HG02852 (cell line): ENCODE data around the gene ATG9A.

Experiments used
- ATAC-seq: cut with Tn5 transposase; IDR thresholded peaks from one replicate; pipeline ENCODE4 v1.9.1; 2021; ENCODE audit warnings: mild to moderate bottlenecking, moderate library complexity; ENCODE audit not compliant: unreplicated experiment

The ATG9A gene

DNA sequence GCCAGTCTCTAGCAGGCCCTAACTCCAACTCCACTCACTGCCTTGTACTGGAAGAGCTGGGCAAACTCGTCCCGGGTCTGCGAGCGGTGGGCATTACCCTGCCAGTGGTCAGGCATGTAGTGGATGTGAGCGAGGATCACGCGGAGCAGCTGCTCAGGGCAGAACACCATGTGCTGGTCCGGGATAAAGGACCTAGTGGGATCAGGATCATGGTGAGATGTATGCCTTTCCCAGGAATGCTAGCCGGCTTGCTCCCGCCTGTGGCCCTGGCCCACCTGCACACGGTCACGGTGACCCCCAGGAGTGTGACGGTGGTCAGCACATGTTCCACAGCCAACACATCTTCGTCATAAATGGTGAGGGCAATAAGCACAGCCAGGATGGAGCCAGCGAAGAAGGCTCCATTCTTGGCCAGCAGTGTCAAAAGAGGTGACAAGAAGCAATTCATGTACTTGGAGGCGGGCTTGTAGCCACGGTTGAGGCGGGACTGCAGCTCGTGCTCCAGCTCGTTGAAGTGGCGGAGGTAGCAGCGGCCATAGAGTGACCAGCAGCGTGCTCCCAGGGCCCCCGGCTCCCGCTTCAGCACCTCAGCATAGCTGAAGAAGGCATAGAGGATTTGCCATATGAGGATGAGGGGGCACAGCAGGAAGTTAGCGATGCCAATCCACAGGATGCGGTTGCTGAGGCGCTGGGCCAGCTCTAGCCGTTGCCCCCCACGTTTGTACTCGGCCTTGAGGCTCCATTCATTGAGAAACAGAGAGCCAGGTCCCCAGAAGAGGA lies 5.4 kb downstream of the ATG9A start:
- ATAC-seq = no peak

DNA sequence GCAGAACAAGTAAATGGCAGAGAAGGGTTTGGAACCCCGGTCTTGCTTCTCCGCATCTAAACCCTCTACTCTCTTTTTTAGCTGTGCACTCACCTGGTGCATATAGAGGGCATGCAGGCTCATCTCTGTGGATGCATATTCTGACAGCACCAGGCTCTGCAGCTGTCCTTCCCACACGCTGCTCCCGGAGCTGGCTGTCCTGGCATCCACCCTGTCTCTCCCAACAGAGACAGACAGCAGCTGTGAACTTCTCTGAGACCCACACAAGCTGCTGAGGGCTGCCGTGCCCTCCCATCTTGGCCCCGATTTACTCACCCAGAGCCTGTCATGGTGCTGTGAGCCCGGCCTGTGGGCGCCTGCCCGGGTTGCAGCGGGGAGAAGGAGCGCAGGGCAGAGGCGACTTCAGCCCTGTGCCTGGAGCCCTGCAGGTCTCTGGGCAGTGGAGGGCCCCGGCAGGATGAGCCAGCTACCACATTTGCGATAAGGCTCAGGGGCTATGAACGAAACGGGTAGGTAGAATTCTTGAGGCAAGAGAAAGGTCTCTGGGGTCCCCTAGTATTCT lies 7.4 kb downstream of the ATG9A start:
- ATAC-seq = no peak

DNA sequence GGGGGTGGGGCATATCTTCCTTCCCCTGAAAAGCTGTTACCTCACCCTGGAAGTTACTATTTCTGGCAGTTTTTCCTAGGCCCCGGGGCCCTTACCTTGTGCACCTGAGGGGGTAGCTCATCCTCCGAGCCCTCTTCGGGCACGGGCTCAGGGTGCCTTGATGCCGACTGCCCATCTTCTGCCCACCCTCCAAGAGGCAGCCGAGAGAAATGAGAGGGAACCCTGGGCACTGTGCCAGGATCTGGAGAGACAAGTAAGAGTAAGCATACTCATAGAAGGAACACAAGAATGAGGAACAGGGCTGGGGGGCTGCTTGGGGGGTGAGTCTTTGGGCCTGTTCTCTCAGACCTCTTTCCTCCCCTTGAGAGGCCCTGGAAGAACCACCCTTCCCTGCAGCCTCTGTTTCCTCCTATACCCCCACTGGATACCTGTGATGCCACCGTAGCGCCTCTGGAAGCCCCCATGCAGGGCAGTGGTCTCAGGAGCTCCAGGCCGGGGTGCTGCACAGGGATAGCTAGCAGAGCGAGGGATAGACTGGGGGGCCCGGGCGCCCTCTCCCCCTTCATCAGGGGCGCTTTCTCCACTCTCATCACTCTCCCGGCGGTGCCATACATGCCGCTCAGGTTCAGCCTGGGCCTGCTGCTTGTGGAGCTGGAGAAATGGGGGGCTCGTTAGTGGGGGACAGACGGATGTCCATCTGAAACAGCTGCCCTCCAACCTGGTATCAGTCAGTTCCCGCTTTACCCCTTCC lies 8.6 kb downstream of the ATG9A start:
- no peak for ATAC-seq

DNA sequence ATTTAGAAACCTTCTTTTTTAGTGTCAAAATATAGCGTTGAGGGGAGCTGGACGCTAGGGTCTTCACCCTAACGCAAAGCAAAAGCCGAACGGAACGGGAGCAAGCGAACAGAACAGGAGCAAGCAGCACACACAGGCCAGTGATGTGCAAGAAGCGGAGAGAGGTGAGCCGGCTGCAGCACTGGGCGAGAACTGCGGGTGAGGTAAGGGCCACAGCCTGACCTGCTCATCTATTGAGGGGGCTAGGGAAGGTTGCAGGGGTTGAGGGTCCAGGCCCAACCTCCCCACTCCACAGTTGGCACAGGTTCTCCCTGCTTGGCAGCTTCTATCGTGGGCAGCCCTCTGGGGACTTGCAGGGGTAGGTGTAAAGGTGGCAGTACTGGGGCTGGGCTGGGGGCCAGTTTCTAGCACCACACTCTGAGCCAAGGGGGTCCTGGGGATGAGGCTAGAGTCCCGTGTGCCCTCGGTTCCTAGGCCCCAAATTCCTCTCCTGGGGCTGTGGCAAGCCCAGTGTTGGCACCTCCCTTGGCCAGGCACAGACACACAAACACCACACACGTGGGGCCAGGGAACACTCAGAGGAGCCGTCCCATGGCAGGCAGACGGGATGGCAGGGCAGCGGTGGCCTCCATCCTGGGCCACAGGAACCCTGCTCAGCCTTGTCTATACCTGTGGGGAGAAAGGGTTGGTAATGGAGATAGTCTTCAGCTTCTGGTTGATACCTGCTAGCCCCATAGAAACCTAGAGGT lies 9.5 kb downstream of the ATG9A start:
- ATAC-seq = no peak

DNA sequence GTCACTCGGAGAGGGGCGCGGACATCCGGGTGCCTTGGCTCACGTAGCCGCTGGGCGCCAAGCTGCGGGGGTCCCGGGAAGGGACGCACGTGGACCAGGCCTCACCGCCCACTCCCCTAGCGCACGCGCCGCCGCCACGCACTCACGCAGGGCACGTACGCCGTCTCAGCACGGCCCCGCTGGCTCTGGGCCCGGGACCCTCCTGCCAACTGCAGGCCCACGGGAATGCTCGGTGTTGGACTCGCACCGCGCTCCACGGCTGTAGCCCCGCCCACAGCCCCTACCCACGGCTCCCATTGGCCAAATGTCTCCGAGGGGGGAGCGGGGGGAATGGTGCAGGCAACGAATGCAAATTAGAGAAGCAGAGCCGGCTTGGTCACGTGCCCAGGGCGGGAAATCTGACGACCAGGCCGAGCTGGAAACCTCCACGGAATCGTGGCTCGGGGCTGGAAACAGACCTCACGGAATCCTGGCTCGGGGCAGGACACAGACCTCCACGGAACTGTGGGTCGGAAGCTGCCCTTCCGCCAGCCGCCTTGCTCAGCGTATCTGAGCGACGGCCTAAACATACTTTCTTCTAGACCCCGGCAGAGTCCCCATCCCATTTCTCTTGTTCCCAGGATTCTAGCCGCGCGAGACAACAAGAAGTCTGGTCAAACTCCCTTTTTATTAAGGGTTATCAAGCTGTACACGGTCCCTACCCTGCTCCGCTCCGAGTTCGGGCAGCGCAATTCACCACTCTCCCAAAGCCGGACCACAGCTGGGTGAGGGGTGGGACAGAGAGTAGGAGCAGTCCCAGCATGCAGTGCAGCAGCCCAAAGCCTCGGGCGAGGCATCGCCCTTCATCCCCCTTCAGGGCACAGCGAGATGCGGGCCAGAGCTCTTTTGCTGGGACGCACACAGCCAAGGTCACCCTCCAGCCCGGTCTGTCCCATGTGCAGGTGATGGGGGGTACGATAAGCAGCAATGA lies 10.4 kb downstream of the ATG9A start, which contains the start of gene ABCB6:
TSS of gene ABCB6 (minus strand) at position 227 of the 970 bp plus-strand sequence. CDS start 285 bp downstream, outside the sequence.
- peak; percentile 76 for ATAC-seq

DNA sequence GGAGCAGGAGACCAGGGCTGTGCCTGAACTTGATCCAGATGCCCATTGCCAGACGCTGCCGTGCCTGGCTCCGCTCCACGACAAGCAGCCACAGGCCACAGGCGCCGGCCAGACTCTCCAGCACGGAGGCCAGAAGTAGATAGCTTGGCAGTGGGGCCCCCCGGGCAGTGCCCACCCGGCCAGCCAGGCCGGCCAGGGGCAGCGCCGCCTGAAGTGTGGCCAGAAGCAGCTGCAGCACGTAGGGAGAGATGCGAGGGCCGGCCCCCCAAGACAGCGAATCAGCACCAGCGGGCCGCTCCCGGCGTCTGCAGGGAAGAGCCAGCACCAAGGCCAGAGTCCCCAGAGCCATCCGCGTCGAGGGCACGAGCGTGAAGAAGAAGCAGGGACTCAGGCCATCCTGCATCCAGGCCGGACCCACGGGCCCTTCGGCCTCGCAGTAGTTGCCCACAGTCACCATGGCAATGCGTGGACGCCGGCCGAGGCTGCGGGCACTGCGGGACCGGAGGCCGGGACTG lies 11.2 kb downstream of the ATG9A start:
- peak; percentile 25 for ATAC-seq

DNA sequence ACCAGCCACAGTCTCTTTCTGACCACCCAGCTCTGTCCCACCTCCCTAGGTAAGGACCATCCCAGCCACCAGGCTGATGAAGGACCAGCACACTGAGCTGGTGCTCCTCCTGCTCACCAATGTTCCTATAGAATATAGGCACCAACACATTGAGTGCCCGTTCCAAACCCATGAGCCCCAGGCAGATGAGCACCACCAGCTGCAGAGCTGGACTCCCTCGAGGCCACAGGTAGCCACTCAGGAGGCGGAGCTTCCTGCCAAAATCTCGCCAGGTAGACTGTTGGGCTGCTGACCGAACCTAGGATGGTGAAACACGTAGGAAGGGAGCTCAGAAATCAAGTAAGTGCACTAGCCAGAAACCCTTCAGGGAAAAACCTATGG lies 12.9 kb downstream of the ATG9A start:
- no peak for ATAC-seq

DNA sequence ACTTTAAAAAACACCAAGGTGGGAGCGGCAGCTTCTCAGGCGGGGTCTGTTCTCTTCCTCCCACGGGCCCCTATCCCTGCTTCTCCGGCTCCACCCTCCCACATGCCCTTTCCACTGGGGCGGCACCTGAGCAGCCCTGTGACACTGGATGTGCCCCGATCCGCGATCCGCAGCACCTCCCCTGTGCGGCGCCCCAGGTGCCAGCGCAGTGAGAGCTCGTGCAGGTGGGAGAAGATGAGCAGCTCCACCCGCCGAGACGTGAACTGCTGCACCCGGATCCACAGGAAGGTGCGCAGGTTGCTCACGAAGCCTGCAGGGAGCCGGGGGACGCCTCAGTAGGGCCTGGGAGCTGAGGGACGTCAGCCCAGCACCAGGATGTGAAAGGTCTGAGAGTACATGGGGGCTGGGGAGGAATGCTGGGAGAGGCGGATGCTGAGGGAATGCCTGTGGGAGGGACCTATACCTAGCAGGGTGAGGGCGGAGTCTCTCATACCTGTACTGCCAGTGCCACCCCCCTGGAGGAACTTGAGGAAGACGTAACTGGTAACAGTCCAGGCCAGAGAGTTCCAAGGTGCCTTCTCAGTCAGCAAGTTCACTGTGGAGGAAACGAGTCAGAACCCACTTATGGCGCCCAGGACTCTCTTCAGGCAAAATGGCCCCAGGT lies 13.4 kb downstream of the ATG9A start:
- ATAC-seq = no peak

DNA sequence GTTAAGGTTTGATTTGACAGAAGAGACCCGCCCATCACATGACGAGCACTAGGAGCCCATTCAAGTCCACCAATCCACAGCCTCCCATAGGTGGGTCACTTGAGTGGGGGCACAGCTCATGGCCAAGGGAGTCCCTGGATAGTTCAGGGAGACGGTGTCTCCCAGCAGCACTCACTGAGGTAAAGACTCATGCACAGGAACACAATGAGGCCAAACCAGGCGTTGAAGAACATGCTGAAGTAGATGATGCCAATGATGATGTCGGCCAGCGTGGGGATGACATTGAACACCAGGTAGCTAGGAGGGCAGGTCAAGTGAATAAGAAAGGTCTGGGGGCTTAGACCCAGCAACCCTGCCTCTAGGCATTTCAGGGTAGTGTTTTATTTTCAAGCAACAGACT lies 14.7 kb downstream of the ATG9A start:
- ATAC-seq = no peak

DNA sequence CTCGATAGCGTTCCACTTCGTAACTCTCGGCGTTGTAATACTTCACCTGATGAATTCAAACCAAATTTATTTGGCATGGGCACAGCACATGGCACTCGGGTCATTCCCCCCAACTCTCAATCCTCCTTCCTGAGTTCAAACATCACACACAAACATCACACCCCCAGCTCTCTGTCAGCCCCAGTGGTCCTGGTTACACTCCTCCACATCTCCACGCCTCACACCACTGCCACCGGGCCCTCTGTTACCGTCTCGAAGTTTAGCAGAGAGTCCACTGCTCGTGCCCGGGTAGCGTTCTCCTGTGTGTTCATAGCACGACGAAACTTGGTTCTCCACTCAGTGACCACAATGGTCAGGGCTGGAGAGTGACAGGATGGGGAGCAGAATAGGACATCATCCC lies 15.3 kb downstream of the ATG9A start:
- no peak for ATAC-seq

DNA sequence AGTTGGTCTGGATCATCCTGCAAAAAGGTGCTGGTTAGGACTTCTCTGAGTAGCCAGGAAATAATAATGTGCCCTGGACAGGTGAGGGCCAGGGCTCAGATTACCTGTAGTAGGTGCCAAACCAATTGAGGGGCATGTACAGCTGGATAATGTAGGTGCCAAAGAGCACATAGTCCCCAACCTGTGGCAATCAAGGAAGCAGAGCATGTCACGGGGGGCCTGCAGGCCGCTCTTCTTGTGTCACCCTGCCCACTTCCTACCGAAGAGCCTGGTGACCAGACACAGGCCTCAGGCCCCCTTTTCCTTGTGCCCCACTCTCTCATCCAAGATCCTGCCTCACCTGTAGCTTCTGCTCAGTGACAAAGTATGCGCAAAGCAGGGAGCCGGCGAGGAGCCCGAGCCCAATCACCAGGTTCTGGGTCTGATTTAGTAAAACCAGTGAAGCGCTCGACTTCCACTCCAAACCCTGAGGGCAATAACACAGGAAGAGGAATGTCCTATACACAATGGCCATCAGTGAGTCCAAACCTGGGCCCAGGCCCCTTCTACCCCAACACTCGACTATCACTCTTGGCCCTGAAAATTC lies 15.9 kb downstream of the ATG9A start:
- ATAC-seq = no peak

DNA sequence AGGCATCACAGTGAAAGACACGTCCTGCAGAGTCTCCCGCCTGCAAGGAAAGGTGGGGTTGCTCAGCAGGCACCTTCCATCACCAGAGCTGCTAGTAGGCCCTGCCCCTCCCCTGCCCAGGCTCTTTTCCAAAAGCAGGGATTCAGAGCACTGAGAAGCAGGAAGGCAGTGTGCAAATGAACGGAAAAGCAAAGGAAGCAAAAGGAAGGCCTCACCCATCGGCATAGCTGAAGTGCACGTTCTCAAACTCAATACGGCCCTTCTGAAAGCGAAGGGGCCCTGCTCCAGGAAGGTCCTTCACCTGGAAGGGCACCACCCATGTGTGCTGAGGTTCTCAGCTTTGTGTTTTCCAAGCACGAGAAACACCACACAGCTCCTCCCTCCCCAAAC lies 16.4 kb downstream of the ATG9A start:
- ATAC-seq = no peak

DNA sequence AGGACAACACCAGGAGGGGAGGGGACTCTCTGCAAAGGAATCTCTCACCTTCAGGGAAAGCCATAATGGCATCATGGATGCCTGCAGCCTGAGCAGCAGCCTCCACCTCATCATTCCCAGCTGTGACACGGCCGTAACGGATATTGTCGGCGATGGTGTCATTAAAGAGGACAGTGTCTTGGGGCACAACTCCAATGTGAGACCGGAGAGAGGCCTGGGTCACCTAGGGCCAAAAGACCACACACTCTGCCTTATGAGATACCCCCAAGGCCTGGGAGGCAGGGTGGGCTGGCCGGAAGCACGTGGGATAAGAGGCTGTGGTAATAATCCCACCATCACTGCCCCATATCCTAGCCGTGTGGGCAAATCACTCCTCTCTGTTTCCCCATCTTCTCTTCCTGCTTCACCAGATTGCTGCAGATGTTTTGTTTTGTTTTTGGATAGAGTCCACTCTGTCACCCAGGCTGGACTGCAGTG lies 18.5 kb downstream of the ATG9A start:
- no peak for ATAC-seq

DNA sequence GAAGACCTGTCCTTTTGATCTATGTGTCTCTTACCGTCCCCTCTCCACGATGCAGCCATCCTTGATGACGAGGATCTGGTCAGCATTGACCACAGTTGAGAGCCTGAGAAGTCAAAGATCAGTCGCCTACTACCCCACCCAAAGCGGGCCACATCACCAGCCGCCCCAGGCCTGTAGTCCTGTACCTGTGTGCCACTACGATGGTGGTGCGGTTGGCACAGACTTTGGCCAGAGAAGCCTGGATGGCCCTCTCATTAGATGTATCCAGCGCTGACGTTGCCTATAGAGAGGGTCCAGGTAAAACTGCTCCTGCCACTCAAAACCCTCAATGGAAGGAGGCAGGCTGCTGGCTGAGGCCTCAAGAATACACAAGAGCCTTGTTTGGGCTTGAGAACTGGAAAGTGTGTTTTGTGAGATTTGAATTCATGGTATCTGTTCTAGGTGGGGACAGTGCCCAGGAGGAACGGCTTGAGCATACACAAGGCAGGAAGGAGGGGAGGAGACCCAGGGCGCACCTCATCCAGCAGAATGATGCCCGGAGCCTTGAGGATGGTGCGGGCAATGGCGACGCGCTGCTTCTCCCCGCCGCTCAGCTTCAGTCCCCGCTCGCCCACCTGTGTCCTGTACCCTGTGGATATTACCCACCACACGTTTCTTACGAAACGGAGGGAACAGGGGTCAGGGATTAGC lies 19.1 kb downstream of the ATG9A start:
- no peak for ATAC-seq

DNA sequence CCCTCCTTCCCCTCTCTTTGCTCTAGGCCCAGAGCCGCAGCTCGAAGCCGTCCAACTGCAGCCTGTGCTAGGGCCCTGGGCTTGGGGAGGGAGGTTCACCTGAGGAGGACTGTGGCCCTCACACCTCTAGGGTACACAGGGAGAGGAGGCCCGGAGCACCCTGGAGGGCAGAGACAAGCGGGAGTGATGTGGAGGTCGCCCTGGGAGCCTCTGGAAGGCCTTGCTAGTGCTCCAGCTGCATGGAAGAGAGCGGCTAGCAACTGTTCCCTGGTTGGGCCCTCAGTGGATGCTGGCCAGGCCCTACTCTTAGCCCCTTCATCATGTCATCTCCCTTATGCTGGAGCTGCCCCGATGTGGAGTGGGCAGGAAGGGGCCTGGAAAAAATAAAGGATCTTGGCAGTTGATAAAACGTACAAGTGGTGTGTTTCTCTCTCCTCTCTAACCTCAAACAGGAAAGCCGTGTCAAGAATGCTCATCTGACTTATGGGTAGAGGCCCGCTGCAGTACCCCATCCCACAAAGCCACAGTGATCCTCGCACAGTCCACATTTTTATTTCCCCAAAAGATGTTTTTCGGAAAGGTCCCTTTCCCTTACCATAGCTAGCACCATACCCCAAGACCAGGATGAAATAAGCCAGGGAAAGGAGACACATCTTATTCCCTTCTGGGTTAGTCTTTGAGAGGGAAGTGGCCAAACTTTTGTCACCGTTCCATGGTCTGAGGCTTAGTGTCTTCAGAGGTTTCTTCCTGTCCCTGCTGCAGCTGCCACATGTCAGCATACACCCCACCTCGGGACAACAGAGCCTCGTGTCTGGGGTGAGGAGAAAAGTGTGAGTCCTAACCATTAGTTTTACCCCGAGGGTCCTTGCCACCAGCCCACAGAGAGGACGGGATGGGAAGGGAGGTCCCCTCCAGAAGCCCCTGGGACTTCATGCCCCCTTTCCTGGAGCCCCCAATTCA lies 19.9 kb downstream of the ATG9A start:
- ATAC-seq = no peak

DNA sequence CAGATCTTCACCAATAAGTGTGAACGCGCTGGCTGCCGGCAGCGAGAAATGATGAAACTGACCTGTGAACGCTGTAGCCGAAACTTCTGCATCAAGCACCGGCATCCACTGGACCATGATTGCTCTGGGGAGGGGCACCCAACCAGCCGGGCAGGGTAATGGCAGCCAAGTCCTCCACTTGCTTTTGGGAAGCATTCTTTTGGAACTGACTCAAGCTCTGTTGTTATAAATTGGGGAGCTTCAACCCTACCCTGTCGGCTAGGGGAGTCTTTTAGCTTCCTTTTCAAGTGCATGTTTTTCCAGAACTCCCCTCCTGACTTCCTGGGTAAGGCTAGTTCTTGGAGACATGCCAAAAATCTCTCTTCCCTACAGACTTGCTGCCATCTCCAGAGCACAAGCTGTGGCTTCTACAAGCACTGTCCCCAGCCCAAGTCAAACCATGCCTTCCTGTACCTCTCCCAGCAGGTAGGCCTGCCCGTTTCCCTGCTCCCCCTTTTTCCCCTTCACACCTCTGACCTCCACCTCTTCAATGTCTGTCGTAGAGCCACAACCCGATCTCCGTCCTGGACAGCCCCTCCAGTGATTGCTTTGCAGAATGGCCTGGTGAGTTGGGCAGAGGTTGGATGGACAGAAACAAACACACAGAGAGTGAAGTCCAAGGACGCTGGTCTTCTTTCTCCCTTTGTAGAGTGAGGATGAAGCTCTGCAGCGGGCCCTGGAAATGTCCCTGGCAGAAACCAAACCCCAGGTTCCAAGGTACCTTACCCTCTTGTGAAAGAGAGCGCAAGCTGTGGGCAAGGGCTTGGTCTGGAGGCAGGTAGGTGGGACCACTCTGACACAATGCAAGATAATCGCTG lies 21.3 kb downstream of the ATG9A start:
- no peak for ATAC-seq
